Ovary (tissue), 3 donors: ENCODE measurements around the gene PCDHGB6.

Experiments used
- POLR2A ChIP-seq: fragments of 450-650 bp; IDR thresholded peaks from one replicate; pipeline ENCODE4 v1.6.1; 2017; ENCODE audit warnings: antibody characterized with exemption, mild to moderate bottlenecking, moderate library complexity
- TF ChIP-seq, protein P1 (sequence below), 3 donors: fragments of 450-650 bp in 2 of 3; fragments of 200-600 bp in 1 of 3; IDR thresholded peaks; one replicate each; pipeline versions ENCODE4 v1.5.1 to v1.8.0; 2016 to 2022; ENCODE audit warnings: antibody characterized with exemption in 3 of 3, mild to moderate bottlenecking in 1 of 3
- donor health status: DM: no; HTN: no; CAD: no.

DNA sequence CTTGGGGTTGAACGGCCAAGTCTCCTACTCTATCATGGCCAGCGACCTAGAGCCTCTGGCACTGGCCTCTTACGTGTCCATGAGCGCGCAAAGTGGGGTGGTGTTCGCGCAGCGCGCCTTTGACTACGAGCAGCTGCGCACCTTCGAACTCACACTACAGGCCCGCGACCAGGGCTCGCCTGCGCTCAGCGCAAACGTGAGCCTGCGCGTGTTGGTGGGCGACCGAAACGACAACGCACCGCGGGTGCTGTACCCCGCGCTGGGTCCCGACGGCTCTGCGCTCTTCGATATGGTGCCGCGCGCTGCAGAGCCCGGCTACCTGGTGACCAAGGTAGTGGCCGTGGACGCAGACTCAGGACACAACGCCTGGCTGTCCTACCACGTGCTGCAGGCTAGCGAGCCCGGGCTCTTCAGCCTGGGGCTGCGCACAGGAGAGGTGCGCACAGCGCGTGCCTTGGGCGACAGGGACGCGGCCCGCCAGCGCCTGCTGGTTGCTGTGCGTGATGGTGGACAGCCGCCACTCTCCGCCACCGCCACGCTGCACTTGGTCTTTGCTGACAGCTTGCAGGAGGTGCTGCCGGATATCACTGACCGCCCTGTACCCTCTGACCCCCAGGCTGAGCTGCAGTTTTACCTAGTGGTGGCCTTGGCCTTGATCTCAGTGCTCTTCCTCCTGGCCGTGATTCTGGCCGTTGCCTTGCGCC lies 8.1 kb upstream of the PCDHGB6 start:
- TF ChIP-seq, protein P1, sequence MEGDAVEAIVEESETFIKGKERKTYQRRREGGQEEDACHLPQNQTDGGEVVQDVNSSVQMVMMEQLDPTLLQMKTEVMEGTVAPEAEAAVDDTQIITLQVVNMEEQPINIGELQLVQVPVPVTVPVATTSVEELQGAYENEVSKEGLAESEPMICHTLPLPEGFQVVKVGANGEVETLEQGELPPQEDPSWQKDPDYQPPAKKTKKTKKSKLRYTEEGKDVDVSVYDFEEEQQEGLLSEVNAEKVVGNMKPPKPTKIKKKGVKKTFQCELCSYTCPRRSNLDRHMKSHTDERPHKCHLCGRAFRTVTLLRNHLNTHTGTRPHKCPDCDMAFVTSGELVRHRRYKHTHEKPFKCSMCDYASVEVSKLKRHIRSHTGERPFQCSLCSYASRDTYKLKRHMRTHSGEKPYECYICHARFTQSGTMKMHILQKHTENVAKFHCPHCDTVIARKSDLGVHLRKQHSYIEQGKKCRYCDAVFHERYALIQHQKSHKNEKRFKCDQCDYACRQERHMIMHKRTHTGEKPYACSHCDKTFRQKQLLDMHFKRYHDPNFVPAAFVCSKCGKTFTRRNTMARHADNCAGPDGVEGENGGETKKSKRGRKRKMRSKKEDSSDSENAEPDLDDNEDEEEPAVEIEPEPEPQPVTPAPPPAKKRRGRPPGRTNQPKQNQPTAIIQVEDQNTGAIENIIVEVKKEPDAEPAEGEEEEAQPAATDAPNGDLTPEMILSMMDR (IDR thresholded peaks at IDR 0.05): no peak
- TF ChIP-seq POLR2A: no peak
